LoVo (cell line): ENCODE measurements around the gene MMD.
"Not testable (repeated sequence)": the region's sequence is repeated elsewhere in the genome, so short reads cannot be mapped to it uniquely, and the experiment has no call there.

Experiments
- DNase-seq: peaks from one replicate; pipeline ENCODE4 v3.0.0-alpha.2; 2016; ENCODE audit warnings: low spot score

MMD gene

DNA sequence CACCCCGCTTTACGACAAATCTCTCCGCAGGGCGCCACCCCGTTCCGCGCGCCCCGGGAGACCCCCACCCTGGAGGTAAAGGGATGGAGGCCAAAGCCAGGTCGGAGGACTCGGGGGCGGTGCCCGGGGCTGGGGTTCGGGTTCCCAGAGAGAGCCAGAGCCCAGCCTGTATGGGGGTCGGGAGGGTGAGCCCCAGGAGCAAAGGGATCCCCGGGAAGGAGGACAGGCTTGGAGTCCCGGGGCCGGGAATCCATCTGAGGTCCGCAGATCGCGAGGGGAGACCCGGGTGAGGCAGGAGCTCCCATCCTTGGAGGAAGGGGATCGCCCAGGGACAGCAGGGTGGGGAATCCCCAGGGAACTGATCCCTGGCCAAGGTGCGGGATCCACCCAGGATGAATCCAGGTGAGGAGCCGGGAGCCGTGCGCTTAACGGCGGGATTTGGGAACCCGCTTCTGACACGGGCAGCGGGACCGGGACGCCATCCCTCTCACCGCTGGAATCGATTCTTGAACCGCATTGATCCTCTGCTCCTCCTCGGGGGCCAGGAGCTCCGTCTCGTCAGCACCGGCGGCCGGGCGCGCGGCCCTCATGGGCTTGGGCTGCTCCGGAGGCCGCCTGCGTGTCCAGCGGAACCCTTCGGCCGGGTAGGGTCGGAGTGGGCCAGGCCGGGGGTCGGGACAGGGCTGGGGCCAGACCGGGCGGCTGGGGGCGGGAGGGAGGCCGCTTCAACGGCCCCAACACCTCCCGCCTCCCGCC lies at the start of gene MMD:
Gene MMD, minus strand, starts transcription at position 657 of the 756 bp plus-strand sequence. Its CDS starts 140 bp downstream, at position 517.
- peak; percentile 23 for DNase-seq

GRCh38 chr17:55466671-55467070 lies 45.0 kb upstream of the MMD start:
- no peak for DNase-seq

DNA sequence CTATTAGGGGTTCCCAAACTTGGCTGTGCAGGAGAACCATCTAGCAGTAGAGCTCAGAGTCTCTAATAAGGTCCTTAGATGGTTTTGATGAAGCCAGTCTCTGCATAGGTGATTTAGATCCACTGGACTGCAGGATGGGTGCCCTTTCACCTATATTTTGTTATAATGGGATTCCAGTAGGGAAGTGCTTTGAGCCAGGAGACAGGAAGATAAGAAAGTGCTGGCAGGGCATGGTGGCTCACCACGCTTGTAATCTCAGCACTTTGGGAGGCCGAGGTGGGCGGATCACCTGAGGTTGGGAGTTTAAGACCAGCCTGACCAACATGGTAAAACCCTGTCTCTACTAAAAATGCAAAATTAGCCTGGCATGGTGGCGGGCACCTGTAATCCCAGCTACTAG lies 44.1 kb upstream of the MMD start:
- DNase-seq, result not testable (repeated sequence)

DNA sequence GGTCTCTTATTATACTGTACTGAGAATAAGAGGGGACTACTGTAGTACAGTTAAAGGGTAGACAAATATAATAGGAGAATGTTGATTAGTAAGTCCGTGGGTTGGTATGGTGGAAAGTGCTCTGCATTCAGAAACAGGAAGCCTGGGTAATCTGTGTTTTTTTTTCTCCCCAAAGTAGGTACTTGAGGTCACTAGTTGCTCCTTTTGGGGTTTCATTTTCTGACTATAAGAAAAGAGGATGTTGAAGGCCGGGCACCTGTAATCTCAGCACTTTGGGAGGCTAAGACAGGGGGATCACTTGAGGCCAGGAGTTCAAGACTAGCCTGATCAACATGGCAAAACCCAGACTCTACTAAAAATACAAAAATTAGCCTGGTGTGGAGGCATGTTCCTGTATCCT lies 42.0 kb upstream of the MMD start:
- DNase-seq, result no peak

- DNase-seq, result no peak
These were observed 41.1 kb upstream of the MMD start for GRCh38 chr17:55462711-55463110.

- DNase-seq, result no peak
These were observed 40.6 kb upstream of the MMD start for GRCh38 chr17:55462234-55462633.

- no peak for DNase-seq
These were observed 37.3 kb upstream of the MMD start for GRCh38 chr17:55458978-55459377.

GRCh38 chr17:55458287-55458900 lies 36.8 kb upstream of the MMD start:
- DNase-seq, result no peak

GRCh38 chr17:55456307-55457240 lies 34.9 kb upstream of the MMD start:
- DNase-seq, result no peak

- peak; percentile 27 for DNase-seq
These were observed 33.4 kb upstream of the MMD start for GRCh38 chr17:55454906-55455474.

DNA sequence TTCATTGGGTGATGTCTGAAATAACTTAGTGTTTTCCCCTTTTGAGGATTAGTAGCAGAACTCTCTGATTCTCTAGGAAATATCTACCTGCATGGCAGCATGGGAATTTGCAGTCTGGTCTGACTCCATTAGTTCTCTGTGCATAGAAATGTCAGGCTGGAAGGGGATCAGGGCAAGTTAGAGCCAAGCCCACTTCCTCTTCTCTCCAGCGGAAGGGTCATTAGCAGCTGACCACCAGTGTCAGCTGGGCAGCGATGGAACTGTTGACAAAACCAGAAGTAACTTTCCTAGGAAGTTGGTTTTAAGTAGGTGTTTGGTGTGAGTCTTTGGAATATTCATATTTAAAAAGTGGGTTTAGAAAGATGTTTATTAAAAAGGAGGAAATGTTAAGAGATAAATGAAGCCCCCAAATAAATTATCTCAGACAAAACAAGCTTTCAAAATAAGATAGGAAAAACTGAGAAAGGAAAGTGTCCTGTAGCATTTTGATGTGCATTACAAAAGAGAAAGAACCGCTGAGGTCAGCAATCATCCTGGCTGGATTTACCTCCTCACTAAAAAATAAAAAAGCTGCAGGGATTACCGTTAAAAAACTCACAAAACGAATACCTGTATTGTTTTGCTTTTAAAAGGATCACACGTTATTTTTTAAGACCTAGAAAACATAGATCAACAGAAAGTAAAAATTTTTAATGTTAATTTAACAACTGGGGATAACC lies 32.4 kb upstream of the MMD start:
- no peak for DNase-seq

- DNase-seq, result no peak
These were observed 30.6 kb upstream of the MMD start for GRCh38 chr17:55452139-55452790.

DNA sequence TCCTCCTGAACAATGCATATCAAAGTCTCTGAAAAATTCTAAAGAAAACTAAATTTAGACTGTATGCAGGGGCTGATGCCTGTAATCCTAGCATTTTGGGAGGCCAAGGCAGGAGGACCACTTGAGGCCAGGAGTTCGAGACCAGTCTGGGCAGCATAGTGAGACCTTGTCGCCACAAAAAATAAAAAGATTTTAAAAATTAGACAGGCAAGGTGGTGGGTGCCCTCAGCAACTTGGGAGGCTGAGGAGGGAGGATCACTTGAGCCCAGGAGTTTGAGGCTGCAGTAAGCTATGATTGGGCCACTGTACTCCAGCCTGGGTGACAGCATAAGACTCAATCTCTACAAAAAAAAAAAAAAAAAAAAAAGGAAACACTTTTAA lies 30.1 kb upstream of the MMD start:
- DNase-seq, result no peak

- peak; percentile 32 for DNase-seq
These were observed 29.6 kb upstream of the MMD start for GRCh38 chr17:55451203-55451641.

GRCh38 chr17:55450232-55450825 lies 28.7 kb upstream of the MMD start:
- DNase-seq, result no peak

- DNase-seq, result no peak
These were observed 27.0 kb upstream of the MMD start for GRCh38 chr17:55448681-55449080.

DNA sequence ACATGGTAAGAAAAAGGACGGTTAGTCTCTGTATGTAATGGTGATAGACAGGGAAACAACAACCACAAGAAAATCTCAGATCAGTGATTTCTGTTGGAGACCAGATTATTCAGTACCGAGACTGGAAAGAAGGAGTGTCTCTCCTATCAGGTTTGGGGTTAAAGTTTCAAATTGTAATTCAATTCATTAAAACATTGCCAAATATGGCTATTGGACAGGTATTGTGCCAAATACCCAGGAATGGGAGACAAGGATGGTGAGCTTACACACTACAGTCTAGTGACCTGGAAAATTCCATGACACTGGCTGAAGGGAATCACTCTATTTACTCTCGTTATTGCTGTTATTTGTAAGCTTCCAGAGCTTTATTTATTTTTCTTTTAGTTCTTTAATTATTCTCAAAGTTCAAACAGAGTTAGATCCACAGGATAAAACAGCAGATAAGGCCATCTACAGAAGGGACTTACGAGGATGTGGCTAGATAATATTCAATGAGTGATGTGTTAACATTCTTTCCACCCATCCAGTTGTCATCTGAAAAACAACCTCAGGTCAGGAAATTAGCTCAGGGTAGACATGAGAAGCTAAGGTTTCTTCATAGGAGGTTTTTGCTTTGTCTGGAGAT lies 25.1 kb upstream of the MMD start:
- DNase-seq, result no peak

GRCh38 chr17:55446004-55446403 lies 24.4 kb upstream of the MMD start:
- DNase-seq, result not testable (repeated sequence)

- DNase-seq, result no peak
These were observed 23.1 kb upstream of the MMD start for GRCh38 chr17:55444471-55445441.
